ENCODE measurements around the gene FIS1.
"Not testable (repeated sequence)": the region's sequence is repeated elsewhere in the genome, so short reads cannot be mapped to it uniquely, and the experiment has no call there.

Gene FIS1

GRCh38 chr7:101244375-101245146, at the start of gene FIS1:
TSS of gene FIS1 (minus strand) at chr7:101245081. CDS start at chr7:101245004, 77 bp downstream.
- peak; percentile 92 to 93 for DNase-seq (ENCODE audit: low read depth in 2 of 2)

- no peak for DNase-seq (ENCODE audit: low read depth in 2 of 2)
Observed at GRCh38 chr7:101294039-101294831, 49.4 kb upstream of the FIS1 start.

GRCh38 chr7:101293069-101294021, 48.5 kb upstream of the FIS1 start:
- not testable (repeated sequence) for DNase-seq (ENCODE audit: low read depth in 2 of 2)

GRCh38 chr7:101292566-101292965, 47.7 kb upstream of the FIS1 start:
- not testable (repeated sequence) for DNase-seq (ENCODE audit: low read depth in 2 of 2)

- DNase-seq (ENCODE audit: low read depth in 2 of 2), result peak; percentile 49 to 53
Observed at GRCh38 chr7:101290186-101291037, 45.5 kb upstream of the FIS1 start.

- not testable (repeated sequence) for DNase-seq (ENCODE audit: low read depth in 2 of 2)
Observed at GRCh38 chr7:101289687-101290086, 44.8 kb upstream of the FIS1 start.

- no peak for DNase-seq (ENCODE audit: low read depth in 2 of 2)
Observed at GRCh38 chr7:101288439-101288838, 43.6 kb upstream of the FIS1 start.

- DNase-seq (ENCODE audit: low read depth in 2 of 2), result no peak
Observed at GRCh38 chr7:101287032-101287431, 42.2 kb upstream of the FIS1 start.

GRCh38 chr7:101285880-101286279, 41.0 kb upstream of the FIS1 start:
- DNase-seq (ENCODE audit: low read depth in 2 of 2), result not testable (repeated sequence)

GRCh38 chr7:101285171-101285570, 40.3 kb upstream of the FIS1 start:
- no peak for DNase-seq (ENCODE audit: low read depth in 2 of 2)

- not testable (repeated sequence) for DNase-seq (ENCODE audit: low read depth in 2 of 2)
Observed at GRCh38 chr7:101280912-101281311, 36.0 kb upstream of the FIS1 start.

- no peak for DNase-seq (ENCODE audit: low read depth in 2 of 2)
Observed at GRCh38 chr7:101278461-101279292, 33.8 kb upstream of the FIS1 start.

- DNase-seq (ENCODE audit: low read depth in 2 of 2), result no peak
Observed at GRCh38 chr7:101277155-101277554, 32.3 kb upstream of the FIS1 start.

- DNase-seq (ENCODE audit: low read depth in 2 of 2), result no peak
Observed at GRCh38 chr7:101273206-101273605, 28.3 kb upstream of the FIS1 start.

- no peak for DNase-seq (ENCODE audit: low read depth in 2 of 2)
Observed at GRCh38 chr7:101271021-101271420, 26.1 kb upstream of the FIS1 start.

- no peak for DNase-seq (ENCODE audit: low read depth in 2 of 2)
Observed at GRCh38 chr7:101269664-101270063, 24.8 kb upstream of the FIS1 start.

GRCh38 chr7:101265622-101266516, 21.0 kb upstream of the FIS1 start:
- no peak for DNase-seq (ENCODE audit: low read depth in 2 of 2)

- DNase-seq (ENCODE audit: low read depth in 2 of 2), result not testable (repeated sequence)
Observed at GRCh38 chr7:101264102-101264706, 19.3 kb upstream of the FIS1 start.
